ENCODE data around the gene SLC38A11.

GRCh38 chr2:164952057-164952702, 3.1 kb downstream of the SLC38A11 start:
- no peak for TF ChIP-seq CTCF (IDR thresholded peaks at IDR 0.05)
- TF ChIP-seq POLR2A (IDR thresholded peaks at IDR 0.05) = no peak
